ENCODE results near the gene BCL2. TPM values are rescaled to one million over a fixed set of nuclear protein-coding genes. Genes with fewer than 3 reads are reported as not detected.

The BCL2 gene
- total RNA-seq, 1 donor from 2014 or later, result 5.2 TPM

- H3K27me3 ChIP-seq (ENCODE audit: control insufficient read depth, insufficient read depth, low read length), result no peaks in the 10 kb centered on the region
- no peaks in the 10 kb centered on the region for H3K36me3 ChIP-seq (ENCODE audit: control insufficient read depth, insufficient read depth, low read length)
- TF ChIP-seq CTCF (IDR thresholded peaks at IDR 0.05; ENCODE audit: insufficient read depth, low read length, poor library complexity, severe bottlenecking), result no peak
- no peak overlapping the region for H3K4me3 ChIP-seq (ENCODE audit: low read depth, low read length)
- DNase-seq (ENCODE audit: low read depth), result no peak
Observed at GRCh38 chr18:63085611-63086010, 234.0 kb downstream of the BCL2 start.

- no peak overlapping the region for H3K4me3 ChIP-seq (ENCODE audit: low read depth, low read length)
- TF ChIP-seq CTCF (IDR thresholded peaks at IDR 0.05; ENCODE audit: insufficient read depth, low read length, poor library complexity, severe bottlenecking), result no peak
- DNase-seq (ENCODE audit: low read depth), result no peak
- no peaks in the 10 kb centered on the region for H3K27me3 ChIP-seq (ENCODE audit: control insufficient read depth, insufficient read depth, low read length)
- no peaks in the 10 kb centered on the region for H3K36me3 ChIP-seq (ENCODE audit: control insufficient read depth, insufficient read depth, low read length)
Observed at GRCh38 chr18:63084219-63084618, 235.3 kb downstream of the BCL2 start.

DNA sequence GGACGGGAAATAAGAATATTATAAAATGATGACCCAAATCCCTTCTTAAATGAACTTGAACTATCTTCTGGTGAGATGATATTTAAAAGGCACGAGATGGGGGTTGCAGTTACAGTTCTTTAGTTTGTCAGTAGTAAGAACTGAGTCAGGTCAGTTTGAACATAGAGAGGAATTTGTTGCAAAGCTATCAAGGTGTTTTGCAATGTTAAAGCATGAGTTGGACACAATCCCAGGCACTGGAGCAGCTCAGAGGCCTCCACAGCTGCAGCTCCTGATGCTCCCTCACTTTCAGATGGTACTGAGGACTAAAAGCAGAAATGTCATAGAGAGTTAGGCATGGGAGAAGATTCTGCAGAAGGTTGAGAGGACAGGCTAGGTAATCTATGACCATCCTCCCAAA is 236.0 kb downstream of the BCL2 start:
- no peak for DNase-seq (ENCODE audit: low read depth)
- Histone ChIP-seq H3K36me3 (ENCODE audit: control insufficient read depth, insufficient read depth, low read length) (no peaks in the 10 kb centered on the region), H3K27me3 (ENCODE audit: control insufficient read depth, insufficient read depth, low read length) (no peaks in the 10 kb centered on the region), H3K4me3 (ENCODE audit: low read depth, low read length) (no peak overlapping the region)
- no peak for TF ChIP-seq CTCF (IDR thresholded peaks at IDR 0.05; ENCODE audit: insufficient read depth, low read length, poor library complexity, severe bottlenecking)

GRCh38 chr18:63083020-63083531 is 236.5 kb downstream of the BCL2 start:
- Histone ChIP-seq H3K4me3 (ENCODE audit: low read depth, low read length) (no peak overlapping the region), H3K27me3 (ENCODE audit: control insufficient read depth, insufficient read depth, low read length) (no peaks in the 10 kb centered on the region), H3K36me3 (ENCODE audit: control insufficient read depth, insufficient read depth, low read length) (no peaks in the 10 kb centered on the region)
- no peak for DNase-seq (ENCODE audit: low read depth)
- TF ChIP-seq CTCF (IDR thresholded peaks at IDR 0.05; ENCODE audit: insufficient read depth, low read length, poor library complexity, severe bottlenecking), result no peak

- no peak for DNase-seq (ENCODE audit: low read depth)
- TF ChIP-seq CTCF (IDR thresholded peaks at IDR 0.05; ENCODE audit: insufficient read depth, low read length, poor library complexity, severe bottlenecking), result no peak
Observed at GRCh38 chr18:63082366-63083019, 237.1 kb downstream of the BCL2 start.

GRCh38 chr18:63079114-63079513 is 240.5 kb downstream of the BCL2 start:
- TF ChIP-seq CTCF (IDR thresholded peaks at IDR 0.05; ENCODE audit: insufficient read depth, low read length, poor library complexity, severe bottlenecking), result no peak
- Histone ChIP-seq H3K36me3 (ENCODE audit: control insufficient read depth, insufficient read depth, low read length) (no peaks in the 10 kb centered on the region), H3K27me3 (ENCODE audit: control insufficient read depth, insufficient read depth, low read length) (no peaks in the 10 kb centered on the region), H3K4me3 (ENCODE audit: low read depth, low read length) (no peak overlapping the region)
- DNase-seq (ENCODE audit: low read depth), result no peak

More at GRCh38 chr18:63082366-63083019, 237.1 kb downstream of the BCL2 start:
- Histone ChIP-seq H3K27me3 (ENCODE audit: control insufficient read depth, insufficient read depth, low read length) (no peaks in the 10 kb centered on the region), H3K4me3 (ENCODE audit: low read depth, low read length) (no peak overlapping the region), H3K36me3 (ENCODE audit: control insufficient read depth, insufficient read depth, low read length) (no peaks in the 10 kb centered on the region)
